HG03175 (cell line): Measurements from ENCODE around the gene ANKLE2.
"Not testable (repeated sequence)": the region's sequence is repeated elsewhere in the genome, so short reads cannot be mapped to it uniquely, and the experiment has no call there.

Experiments used
- ATAC-seq: cut with Tn5 transposase; IDR thresholded peaks from one replicate; pipeline ENCODE4 v1.9.1; 2021; ENCODE audit warnings: mild to moderate bottlenecking, moderate library complexity; ENCODE audit not compliant: unreplicated experiment

The ANKLE2 gene

DNA sequence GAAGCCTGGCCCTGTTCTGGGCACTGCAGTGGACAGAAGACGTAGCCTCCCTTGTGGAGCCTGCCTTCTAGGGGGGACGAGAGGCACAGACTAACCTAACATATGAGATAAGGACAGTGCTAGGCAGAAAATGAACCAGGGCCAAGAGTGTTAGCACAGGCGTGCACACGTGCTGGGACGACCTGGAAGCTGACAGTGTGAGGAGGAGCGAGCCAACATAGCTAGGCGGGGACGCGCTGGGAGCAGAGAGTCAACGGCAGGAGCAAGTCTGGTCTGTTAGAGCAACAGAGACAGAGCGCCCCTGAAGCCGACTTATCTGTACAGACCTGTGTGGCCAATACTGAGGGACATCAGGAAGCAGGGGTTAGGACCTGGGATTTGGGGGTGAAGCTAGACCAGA is 66.2 kb downstream of the ANKLE2 start:
- no peak for ATAC-seq

DNA sequence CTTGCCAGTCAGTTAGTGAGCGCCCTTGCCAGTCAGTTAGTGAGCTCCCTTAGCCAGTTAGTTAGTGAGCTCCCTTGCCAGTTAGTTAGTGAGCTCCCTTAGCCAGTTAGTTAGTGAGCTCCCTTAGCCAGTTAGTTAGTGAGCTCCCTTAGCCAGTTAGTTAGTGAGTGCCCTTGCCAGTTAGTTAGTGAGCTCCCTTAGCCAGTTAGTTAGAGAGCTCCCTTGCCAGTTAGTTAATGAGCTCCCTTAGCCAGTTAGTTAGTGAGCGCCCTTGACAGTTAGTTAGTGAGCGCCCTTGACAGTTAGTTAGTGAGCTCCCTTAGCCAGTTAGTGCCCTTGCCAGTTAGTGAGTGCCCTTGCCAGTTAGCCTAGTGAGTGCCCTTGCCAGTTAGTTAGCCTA is 66.7 kb downstream of the ANKLE2 start:
- ATAC-seq = not testable (repeated sequence)

- ATAC-seq = not testable (repeated sequence)
These were observed 69.6 kb downstream of the ANKLE2 start for GRCh38 chr12:132692030-132692429.

- ATAC-seq = no peak
These were observed 71.5 kb downstream of the ANKLE2 start for GRCh38 chr12:132690112-132690511.

DNA sequence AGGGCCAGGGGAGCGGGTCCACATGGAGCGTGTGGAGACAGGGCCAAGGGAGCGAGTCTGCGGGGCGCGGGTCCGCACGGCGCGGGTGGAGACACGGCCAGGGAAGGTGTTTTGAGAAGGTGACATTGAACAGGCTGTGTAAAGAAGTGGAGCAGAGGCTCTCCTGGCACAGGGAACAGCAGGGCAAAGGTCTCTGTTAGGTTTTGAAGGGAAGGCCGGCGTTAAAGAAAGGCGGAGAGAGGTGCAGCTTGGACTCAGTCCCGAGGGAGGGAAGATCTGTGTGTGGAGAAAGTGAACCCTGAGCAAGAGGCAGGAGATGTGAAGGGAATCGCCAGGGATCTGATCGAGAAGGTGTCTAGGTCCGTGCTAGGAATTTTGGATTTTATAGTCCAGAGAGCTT is 72.4 kb downstream of the ANKLE2 start:
- no peak for ATAC-seq

DNA sequence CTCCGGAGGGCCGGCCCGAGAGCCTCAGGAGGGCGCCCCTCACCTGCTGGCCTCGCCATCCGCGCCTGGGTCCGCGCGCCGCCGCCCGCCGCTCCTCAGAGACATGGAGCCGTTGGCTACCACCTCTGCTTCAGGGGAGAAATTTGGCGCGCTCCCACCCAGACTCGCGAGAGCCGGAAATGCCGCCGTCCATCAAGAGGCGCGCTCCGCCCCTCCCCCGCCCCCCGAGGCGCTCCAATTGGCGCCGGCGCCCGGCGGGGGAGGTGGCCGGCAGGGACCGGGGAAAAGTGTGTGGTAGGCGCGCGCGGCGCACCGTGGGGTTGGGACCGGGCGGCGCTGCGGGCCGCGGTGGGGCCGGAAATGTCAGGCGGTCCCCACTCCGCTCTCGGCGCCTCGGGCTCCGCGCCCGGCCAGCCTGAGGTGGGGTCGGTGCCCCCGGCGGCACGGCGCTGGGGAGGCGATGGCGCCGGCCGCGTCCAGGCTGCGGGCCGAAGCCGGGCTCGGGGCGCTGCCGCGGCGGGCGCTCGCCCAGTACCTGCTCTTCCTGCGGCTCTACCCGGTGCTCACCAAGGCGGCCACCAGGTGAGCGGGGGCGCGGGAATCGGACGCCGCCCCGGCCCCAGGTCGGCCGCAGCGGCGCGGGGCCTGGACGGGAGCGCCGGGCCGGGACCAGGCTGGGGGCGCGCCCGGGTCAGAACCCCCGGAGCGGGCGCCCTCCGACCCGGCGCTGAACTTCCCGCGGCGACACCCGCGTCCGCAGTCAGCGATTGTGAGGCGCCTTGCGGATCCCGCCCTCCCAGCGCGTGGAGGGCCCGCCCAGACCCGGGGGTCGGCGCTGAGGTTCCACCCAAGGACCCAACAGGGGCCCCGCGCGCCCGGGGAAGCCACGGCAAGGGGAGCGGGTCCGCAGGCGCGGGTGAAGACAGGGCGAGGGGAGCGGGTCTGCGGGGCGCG is 74.1 kb downstream of the ANKLE2 start, which contains the start of the genes POLE and PXMP2:
TSS of gene POLE (minus strand) at position 132 of the 954 bp plus-strand sequence. CDS start at position 105, 27 bp downstream.
TSS of gene PXMP2 (plus strand) at position 377 of the 954 bp plus-strand sequence. CDS start at position 461, 84 bp downstream.
- peak; percentile 89 for ATAC-seq

DNA sequence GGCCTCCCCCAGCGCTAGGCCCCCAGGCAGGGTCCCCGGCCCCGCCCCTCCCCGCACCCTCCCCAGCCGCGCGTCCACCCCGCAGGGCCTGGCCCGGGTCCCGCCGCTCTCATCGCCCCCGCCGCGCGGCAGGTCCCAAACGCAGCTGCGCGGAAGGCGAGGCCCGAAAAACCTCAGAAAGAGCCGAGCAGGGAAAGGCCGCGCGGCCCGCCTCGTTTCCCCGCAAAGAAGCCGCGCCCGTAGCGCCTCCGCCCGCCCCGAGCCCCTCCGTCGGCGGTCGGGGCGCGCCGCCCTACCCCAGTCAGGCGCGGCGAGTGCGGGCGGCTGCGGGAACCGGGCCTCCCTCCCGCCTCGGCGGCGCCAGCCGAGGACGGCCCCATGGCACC is 74.8 kb downstream of the ANKLE2 start:
- peak; percentile 22 for ATAC-seq

GRCh38 chr12:132685400-132685799 is 76.2 kb downstream of the ANKLE2 start:
- no peak for ATAC-seq

DNA sequence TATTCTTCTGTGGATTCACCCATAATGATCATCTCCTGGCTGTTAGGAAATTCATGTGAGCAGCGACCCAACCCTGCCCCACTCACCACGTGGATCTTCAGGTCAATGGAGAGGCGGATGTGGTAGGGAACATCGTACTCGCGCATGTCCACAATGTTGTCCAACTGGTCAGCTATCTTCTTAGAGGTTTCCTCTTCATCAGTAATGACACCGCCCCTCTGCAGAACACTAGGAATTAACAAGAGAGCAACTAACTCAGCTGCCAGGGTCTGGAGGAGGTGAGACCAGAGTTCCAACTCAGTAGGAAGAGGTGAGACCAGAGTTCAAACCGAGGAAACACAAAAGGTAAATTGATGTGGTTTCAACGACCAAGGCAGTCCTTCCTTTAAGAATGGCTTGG is 84.1 kb downstream of the ANKLE2 start:
- ATAC-seq = no peak

- no peak for ATAC-seq
These were observed 85.7 kb downstream of the ANKLE2 start for GRCh38 chr12:132675757-132676432.
